Trophoblast cell (in vitro differentiated cells and primary cell): ENCODE data around the gene MPPED2.

Source experiments
- DNase-seq, 2 donors: peaks; one replicate each; pipeline ENCODE4 v3.0.0-alpha.2; 2016
- H2AFZ ChIP-seq: 2 replicates; pipeline ENCODE4 v1.6.1; 2013; ENCODE audit warnings: low read length, moderate library complexity, mild to moderate bottlenecking; ENCODE audit not compliant: insufficient read depth, poor library complexity
- H2AK5ac ChIP-seq: 2 replicates; pipeline ENCODE4 v1.6.1; 2013; ENCODE audit warnings: mild to moderate bottlenecking, low read length
- H2BK120ac ChIP-seq: 2 replicates; pipeline ENCODE4 v1.6.1; 2013; ENCODE audit warnings: low read length, mild to moderate bottlenecking, moderate library complexity; ENCODE audit not compliant: insufficient read depth, poor library complexity
- H2BK12ac ChIP-seq: 2 replicates; pipeline ENCODE4 v1.6.1; 2013; ENCODE audit warnings: mild to moderate bottlenecking, low read length, moderate library complexity
- H2BK5ac ChIP-seq: 2 replicates; pipeline ENCODE4 v1.6.1; 2013; ENCODE audit warnings: low read length, low read depth, moderate library complexity, mild to moderate bottlenecking; ENCODE audit not compliant: poor library complexity
- H3K14ac ChIP-seq: 2 replicates; pipeline ENCODE4 v1.6.1; 2013; ENCODE audit warnings: mild to moderate bottlenecking, low read length
- H3K18ac ChIP-seq: 2 replicates; pipeline ENCODE4 v1.6.1; 2013; ENCODE audit warnings: mild to moderate bottlenecking, low read length
- H3K23ac ChIP-seq: 2 replicates; pipeline ENCODE4 v1.6.1; 2013; ENCODE audit warnings: low read length
- H3K27ac ChIP-seq: 2 replicates; pipeline ENCODE4 v1.5.1; 2013; ENCODE audit warnings: low read depth, mild to moderate bottlenecking, inconsistent platforms, low read length, moderate library complexity
- H3K27me3 ChIP-seq: 2 replicates; pipeline ENCODE4 v1.6.1; 2013; ENCODE audit warnings: inconsistent platforms, mild to moderate bottlenecking, low read length, moderate library complexity; ENCODE audit not compliant: insufficient read depth
- H3K36me3 ChIP-seq, 2 experiments: 1 replicate in 1 of 2; 2 replicates in 1 of 2; pipeline ENCODE4 v1.6.1; 2013; ENCODE audit warnings: low read length in 2 of 2, mild to moderate bottlenecking in 2 of 2, moderate library complexity in 1 of 2; ENCODE audit not compliant: insufficient read depth in 2 of 2, control insufficient read depth in 1 of 2
- H3K4ac ChIP-seq: 2 replicates; pipeline ENCODE4 v1.6.1; 2013; ENCODE audit warnings: low read depth, mild to moderate bottlenecking, low read length, moderate library complexity
- H3K4me1 ChIP-seq, 2 experiments: 1 replicate in 1 of 2; 2 replicates in 1 of 2; pipeline ENCODE4 v1.6.1; 2013; ENCODE audit warnings: low read length in 2 of 2, mild to moderate bottlenecking in 2 of 2, moderate library complexity in 1 of 2; ENCODE audit not compliant: insufficient read depth in 2 of 2, control insufficient read depth in 1 of 2
- H3K4me2 ChIP-seq: 2 replicates; pipeline ENCODE4 v1.6.1; 2013; ENCODE audit warnings: inconsistent platforms, mild to moderate bottlenecking, low read length, moderate library complexity
- H3K4me3 ChIP-seq: 2 replicates; pipeline ENCODE4 v1.5.1; 2013; ENCODE audit warnings: mild to moderate bottlenecking, low read depth, low read length, inconsistent platforms
- H3K79me1 ChIP-seq: one replicate; pipeline ENCODE4 v1.6.1; 2013; ENCODE audit warnings: low read length
- H3K79me2 ChIP-seq: 2 replicates; pipeline ENCODE4 v1.6.1; 2013; ENCODE audit warnings: low read length, mild to moderate bottlenecking; ENCODE audit not compliant: control insufficient read depth, insufficient read depth, poor library complexity
- H3K9ac ChIP-seq: 2 replicates; pipeline ENCODE4 v1.6.1; 2013; ENCODE audit warnings: mild to moderate bottlenecking, low read length
- H3K9me3 ChIP-seq: 2 replicates; pipeline ENCODE4 v1.6.1; 2013; ENCODE audit warnings: low read depth, mild to moderate bottlenecking, control low read depth, inconsistent platforms, low read length; ENCODE audit not compliant: insufficient read depth
- H4K12ac ChIP-seq: 2 replicates; pipeline ENCODE4 v1.6.1; 2013; ENCODE audit warnings: low read depth, mild to moderate bottlenecking, low read length, moderate library complexity
- H4K8ac ChIP-seq: 2 replicates; pipeline ENCODE4 v1.6.1; 2013; ENCODE audit warnings: low read depth, mild to moderate bottlenecking, low read length, moderate library complexity
- H4K91ac ChIP-seq: one replicate; pipeline ENCODE4 v1.6.1; 2013; ENCODE audit warnings: low read depth, mild to moderate bottlenecking, low read length, moderate library complexity
- WGBS: extraction: QIAGEN DNeasy Blood & Tissue Kit; methylation state at CpG from one replicate; pipeline ENCODE4 v1.1.7; 2013; ENCODE audit warnings: missing lambda C conversion rate; ENCODE audit not compliant: insufficient read length, insufficient coverage; ENCODE audit errors: extremely low coverage; 5-methylcytosine and 5-hydroxymethylcytosine counted together

Gene MPPED2

GRCh38 chr11:30405385-30405784, 180.8 kb downstream of the MPPED2 start:
- DNase-seq = no peak
- no CpG with 5 or more reads among the region's 3 CpGs for WGBS
- Histone ChIP-seq H4K8ac (no peak overlapping the region), H3K27ac (no peak overlapping the region), H2BK5ac (no peak overlapping the region), H3K4ac (no peak overlapping the region), H3K27me3 (no peaks in the 10 kb centered on the region), H3K36me3 (no peaks in the 10 kb centered on the region), H3K4me2 (no peak overlapping the region), H3K4me1 (no peaks in the 10 kb centered on the region), H2BK12ac (no peak overlapping the region), H4K91ac (no peak overlapping the region), H3K14ac (no peak overlapping the region), H2AK5ac (no peak overlapping the region), H3K18ac (no peak overlapping the region), H4K12ac (no peak overlapping the region), H3K9me3 (no peaks in the 10 kb centered on the region), H3K23ac (no peak overlapping the region), H3K79me1 (no peaks in the 10 kb centered on the region), H3K79me2 (no peaks in the 10 kb centered on the region), H2BK120ac (no peak overlapping the region), H3K4me3 (no peak overlapping the region), H3K9ac (no peak overlapping the region), H2AFZ (no peak overlapping the region)

GRCh38 chr11:30404136-30404535, 182.0 kb downstream of the MPPED2 start:
- Histone ChIP-seq H3K4me1 (no peaks in the 10 kb centered on the region), H3K9me3 (no peaks in the 10 kb centered on the region), H3K36me3 (no peaks in the 10 kb centered on the region), H3K4me2 (no peak overlapping the region), H4K91ac (no peak overlapping the region), H3K23ac (no peak overlapping the region), H2AFZ (no peak overlapping the region), H3K27me3 (no peaks in the 10 kb centered on the region), H2BK5ac (no peak overlapping the region), H4K12ac (no peak overlapping the region), H4K8ac (no peak overlapping the region), H2BK120ac (no peak overlapping the region), H3K79me1 (no peaks in the 10 kb centered on the region), H3K79me2 (no peaks in the 10 kb centered on the region), H3K14ac (no peak overlapping the region), H3K27ac (no peak overlapping the region), H2BK12ac (no peak overlapping the region), H3K4me3 (no peak overlapping the region), H3K9ac (no peak overlapping the region), H3K4ac (no peak overlapping the region), H2AK5ac (no peak overlapping the region), H3K18ac (no peak overlapping the region)
- DNase-seq = no peak
- WGBS = no CpG with 5 or more reads among the region's 3 CpGs

- no peaks in the 10 kb centered on the region for H3K27me3 ChIP-seq
- no CpG with 5 or more reads among the region's 8 CpGs for WGBS
These were observed 190.4 kb downstream of the MPPED2 start for GRCh38 chr11:30395751-30396150.

GRCh38 chr11:30393012-30393411, 193.1 kb downstream of the MPPED2 start:
- no peak overlapping the region for H3K4me3 ChIP-seq
- H4K12ac ChIP-seq = no peak overlapping the region
- no peak overlapping the region for H3K23ac ChIP-seq
- H2BK12ac ChIP-seq = no peak overlapping the region
- no peak overlapping the region for H2BK5ac ChIP-seq
- no peaks in the 10 kb centered on the region for H3K36me3 ChIP-seq
- no peaks in the 10 kb centered on the region for H3K27me3 ChIP-seq
- H3K14ac ChIP-seq = no peak overlapping the region
- no peak overlapping the region for H4K91ac ChIP-seq
- H3K9me3 ChIP-seq = no peaks in the 10 kb centered on the region
- no peak overlapping the region for H2AK5ac ChIP-seq
- no peak for DNase-seq
- no peaks in the 10 kb centered on the region for H3K79me1 ChIP-seq
- H3K79me2 ChIP-seq = no peaks in the 10 kb centered on the region
- no peak overlapping the region for H3K18ac ChIP-seq
- no peaks in the 10 kb centered on the region for H3K4me1 ChIP-seq
- WGBS = no CpG with 5 or more reads among the region's 1 CpG
- H2BK120ac ChIP-seq = no peak overlapping the region
- H3K27ac ChIP-seq = no peak overlapping the region
- H3K4me2 ChIP-seq = no peak overlapping the region
- no peak overlapping the region for H2AFZ ChIP-seq
- H3K9ac ChIP-seq = no peak overlapping the region
- H3K4ac ChIP-seq = no peak overlapping the region
- H4K8ac ChIP-seq = no peak overlapping the region

More at GRCh38 chr11:30395751-30396150, 190.4 kb downstream of the MPPED2 start:
- no peak overlapping the region for H4K91ac ChIP-seq
- no peak for DNase-seq
- no peak overlapping the region for H2AFZ ChIP-seq
- H3K79me1 ChIP-seq = no peaks in the 10 kb centered on the region
- no peaks in the 10 kb centered on the region for H3K79me2 ChIP-seq
- H3K4me2 ChIP-seq = no peak overlapping the region
- no peak overlapping the region for H2BK12ac ChIP-seq
- H3K4me3 ChIP-seq = no peak overlapping the region
- no peak overlapping the region for H3K14ac ChIP-seq
- no peak overlapping the region for H2AK5ac ChIP-seq
- H3K9ac ChIP-seq = no peak overlapping the region
- H2BK120ac ChIP-seq = no peak overlapping the region
- H3K27ac ChIP-seq = no peak overlapping the region
- no peak overlapping the region for H3K23ac ChIP-seq
- H3K4ac ChIP-seq = no peak overlapping the region
- H3K36me3 ChIP-seq = no peaks in the 10 kb centered on the region
- no peaks in the 10 kb centered on the region for H3K9me3 ChIP-seq
- no peak overlapping the region for H2BK5ac ChIP-seq
- no peak overlapping the region for H4K12ac ChIP-seq
- H3K18ac ChIP-seq = no peak overlapping the region
- H3K4me1 ChIP-seq = no peaks in the 10 kb centered on the region
- no peak overlapping the region for H4K8ac ChIP-seq
